Nucleus accumbens (tissue), 56 donors: ENCODE data around the gene TFCP2L1.
"Not testable (repeated sequence)": the region's sequence is repeated elsewhere in the genome, so short reads cannot be mapped to it uniquely, and the experiment has no call there.

Experiments used
- DNase-seq, 56 donors: peaks; one replicate each; lab custom pipeline; 2025; lab: John Stamatoyannopoulos, UW

The TFCP2L1 gene, protein sequence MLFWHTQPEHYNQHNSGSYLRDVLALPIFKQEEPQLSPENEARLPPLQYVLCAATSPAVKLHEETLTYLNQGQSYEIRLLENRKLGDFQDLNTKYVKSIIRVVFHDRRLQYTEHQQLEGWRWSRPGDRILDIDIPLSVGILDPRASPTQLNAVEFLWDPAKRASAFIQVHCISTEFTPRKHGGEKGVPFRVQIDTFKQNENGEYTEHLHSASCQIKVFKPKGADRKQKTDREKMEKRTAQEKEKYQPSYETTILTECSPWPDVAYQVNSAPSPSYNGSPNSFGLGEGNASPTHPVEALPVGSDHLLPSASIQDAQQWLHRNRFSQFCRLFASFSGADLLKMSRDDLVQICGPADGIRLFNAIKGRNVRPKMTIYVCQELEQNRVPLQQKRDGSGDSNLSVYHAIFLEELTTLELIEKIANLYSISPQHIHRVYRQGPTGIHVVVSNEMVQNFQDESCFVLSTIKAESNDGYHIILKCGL

DNA sequence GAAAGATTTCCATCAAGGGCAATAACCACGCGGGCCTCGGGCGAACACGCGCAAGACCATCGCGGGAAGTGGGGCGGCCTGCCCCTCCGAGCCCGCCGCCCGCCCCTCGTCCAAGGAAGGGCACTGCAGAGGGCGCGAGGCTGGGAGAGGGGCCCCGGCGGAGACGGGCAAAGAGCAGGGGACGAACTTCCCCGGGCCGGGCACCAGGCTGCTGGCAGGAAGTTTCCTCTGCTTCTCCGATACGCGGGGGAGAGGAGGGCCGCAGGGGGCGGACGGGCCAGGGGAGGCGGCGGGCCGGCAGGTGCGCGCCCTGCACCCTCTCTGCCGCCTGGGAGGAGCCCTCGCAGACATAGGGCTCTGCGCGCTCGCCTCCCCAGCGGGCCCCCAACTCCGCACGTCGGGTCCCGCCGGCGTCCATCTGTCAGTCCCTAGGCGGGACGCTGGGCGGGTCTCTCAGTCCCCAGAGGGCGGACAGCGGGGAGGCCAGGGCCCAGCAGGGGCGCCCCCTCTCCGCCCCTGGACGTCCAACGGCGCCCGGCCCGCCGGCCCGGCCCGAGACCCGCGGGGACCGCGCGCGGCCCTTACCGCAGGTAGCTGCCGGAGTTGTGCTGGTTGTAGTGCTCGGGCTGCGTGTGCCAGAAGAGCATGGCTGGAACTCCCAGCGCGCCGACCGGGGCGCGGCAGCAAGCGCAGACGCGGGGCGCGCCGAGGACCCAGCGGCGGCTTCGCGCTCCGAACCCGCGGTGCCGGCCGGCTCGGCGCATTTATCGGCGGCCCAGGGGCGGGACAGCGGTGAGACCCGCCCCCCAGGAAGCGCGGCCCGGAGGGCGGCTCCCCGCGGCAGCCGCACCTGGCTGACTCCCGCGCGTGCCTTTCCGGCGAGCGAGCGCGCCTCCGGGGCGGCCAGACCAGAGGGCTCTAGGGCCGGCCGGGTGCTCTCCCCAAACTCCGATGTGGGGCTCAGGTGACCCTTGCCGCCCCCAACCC lies at the start of gene TFCP2L1:
TSS of gene TFCP2L1 (minus strand) at position 740 of the 987 bp plus-strand sequence. CDS start at position 647, 93 bp downstream.
- no peak for DNase-seq

DNA sequence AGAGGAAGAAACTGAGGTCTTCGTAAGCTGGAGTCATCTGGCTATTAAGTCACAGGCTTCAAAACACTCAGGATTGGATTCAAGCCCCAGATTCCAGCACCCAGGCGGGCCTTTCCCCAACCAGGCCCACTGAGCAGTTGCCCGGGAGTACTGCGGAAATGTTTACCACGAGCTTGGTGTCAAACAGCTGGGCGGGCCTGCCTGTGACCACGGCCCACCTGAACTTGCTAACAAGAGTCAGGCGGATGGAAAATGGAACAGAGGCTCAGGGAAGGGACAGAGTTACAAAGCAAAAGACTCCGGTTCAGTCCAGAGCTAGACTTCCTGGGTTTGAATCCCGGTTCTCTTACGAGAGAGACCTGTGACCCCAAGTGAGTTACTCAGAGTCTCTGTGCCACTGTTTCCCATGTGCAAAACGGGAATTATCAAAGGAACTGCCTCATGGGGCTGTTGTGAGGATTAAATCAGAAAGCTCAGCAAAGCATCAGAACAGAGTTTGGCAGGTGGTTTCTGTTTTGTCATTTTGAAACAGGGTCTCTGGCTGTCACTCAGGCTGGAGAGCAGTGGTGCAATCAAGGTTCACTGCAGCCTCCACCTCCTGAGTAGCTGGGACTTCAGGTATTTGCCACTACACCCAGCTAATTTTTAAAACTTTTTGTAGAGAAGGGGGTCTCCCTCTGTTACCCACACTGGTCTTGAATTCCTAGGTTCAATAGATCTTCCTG lies 49.0 kb upstream of the TFCP2L1 start:
- DNase-seq: no peak

DNA sequence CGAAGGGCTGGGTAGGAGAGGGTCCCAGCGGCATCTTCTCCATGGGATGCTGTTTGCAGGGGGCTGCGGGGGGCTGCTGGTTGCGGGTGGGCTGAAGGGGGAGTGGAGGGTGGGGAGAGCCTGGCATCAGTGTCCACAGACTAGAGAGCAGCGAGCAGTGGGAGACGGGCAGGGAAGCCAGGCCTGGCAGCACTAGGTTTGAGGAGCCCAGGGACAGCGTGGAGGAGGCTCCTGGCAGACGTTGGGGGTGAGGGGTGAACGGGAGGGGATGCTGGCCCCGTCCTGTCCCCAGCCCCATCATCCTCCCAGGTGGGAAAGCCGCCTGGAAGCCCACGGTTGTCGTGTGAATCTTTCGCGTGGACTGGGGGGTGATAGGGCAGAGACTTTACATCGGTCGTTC lies 48.2 kb upstream of the TFCP2L1 start:
- no peak for DNase-seq

DNA sequence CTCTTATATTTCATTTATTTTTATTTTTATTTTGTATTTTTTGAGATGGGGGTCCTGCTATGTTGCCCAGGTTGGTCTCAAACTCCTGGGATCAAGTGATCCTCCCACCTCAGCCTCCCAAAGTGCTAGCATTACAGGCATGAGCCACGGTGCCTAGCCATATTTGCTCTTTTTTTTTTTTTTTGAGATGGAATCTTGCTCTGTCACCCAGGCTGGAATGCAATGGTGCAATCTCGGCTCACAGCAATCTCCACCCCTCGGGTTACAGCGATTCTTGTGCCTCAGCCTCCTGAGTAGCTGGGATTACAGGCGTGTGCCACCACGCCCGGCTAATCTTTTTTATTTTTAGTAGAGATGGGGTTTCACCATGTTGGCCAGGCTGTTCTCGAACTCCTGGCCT lies 46.3 kb upstream of the TFCP2L1 start:
- DNase-seq: not testable (repeated sequence)

DNA sequence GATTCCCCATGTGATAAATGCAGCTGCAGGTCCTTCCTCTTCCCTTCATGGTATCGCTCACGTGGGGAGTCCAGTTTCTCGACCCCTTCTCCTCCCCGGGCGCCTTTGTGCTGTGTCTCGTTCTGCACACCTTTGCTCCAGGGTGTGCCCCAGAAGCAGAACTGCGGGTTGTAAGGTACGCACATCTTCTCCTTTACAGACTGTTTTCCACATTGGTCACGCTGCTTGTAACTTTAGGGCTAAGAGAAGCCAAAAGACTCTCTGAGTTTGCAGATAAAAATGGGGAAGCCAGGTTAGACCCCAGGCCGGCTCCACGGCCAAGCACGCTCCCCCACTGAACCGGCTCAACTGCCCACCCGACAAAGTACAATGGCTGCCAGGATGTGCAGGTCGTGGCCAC lies 45.9 kb upstream of the TFCP2L1 start:
- no peak for DNase-seq

DNA sequence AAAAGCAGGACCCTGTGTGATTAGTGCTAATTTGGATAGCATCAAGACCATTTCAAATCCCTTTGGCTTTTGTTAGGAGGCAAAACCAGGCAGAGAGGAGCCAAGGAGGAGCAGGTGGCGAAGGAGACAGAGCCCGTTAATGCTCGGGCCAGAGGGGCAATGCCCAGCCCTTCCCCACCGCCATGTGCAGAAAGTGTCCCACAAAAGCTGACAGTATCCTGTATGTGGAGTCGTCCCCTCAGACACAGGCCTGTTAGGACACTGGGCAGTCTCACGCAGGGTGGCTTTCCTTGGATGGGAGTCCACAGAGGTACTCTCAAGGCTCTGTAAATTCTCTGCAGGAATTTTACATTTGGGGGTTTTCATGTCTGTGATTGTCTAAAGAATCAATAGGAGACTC lies 44.8 kb upstream of the TFCP2L1 start:
- DNase-seq: no peak

DNA sequence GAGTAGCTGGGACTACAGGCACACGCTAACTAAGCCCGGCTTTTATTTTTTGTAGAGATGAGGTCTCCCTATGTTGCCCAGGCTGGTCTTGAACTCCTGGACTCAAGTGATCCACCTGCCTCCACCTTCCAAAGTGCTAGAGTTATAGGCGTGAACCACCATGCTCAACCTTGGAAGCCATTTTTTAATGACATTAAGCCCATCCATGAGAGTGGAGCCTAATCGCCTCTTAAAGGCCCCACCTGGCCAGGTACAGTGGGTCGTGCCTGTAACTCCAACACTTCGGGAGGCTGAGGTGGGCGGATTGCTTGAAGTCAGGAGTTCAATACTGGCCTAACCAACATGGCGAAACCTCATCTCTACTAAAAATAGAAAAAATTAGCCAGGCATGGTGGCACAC lies 41.6 kb upstream of the TFCP2L1 start:
- no peak for DNase-seq

DNA sequence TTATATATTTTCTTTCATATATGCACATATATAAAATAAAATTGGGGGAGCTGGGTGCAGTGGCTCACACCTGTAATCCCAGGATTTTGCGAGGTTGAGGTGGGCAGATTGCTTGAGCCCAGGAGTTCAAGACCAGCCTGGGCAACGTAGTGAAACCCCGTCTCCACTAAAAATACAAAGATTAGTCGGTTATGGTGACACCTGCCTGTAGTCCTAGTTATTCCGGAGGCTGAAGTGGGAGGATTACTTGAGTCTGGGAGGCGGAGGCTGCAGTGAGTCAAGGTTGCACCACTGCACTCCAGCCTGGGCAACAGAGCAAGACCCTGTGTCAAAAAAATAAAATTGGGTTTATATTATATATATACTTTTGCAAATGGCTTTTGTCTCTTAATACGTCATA lies 39.6 kb upstream of the TFCP2L1 start:
- no peak for DNase-seq

DNA sequence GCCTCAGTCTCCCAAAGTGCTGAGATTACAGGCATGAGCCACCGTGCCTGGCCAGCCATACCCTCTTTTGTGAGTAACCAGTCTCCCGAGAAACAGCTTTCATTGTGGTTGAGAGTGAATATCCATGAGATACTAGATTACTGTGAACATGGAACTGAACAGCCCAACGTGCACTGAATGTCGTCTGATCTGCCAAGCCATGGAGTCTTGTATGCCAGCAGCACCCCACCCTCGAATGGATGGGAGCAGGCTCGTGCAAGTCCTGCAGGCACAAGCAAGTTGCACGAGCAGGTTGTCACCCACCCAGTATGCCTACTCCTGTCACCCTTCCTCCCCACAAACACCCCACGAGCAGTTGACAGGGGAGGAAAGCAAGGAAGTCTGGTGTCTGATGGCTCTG lies 36.5 kb upstream of the TFCP2L1 start:
- DNase-seq: no peak

DNA sequence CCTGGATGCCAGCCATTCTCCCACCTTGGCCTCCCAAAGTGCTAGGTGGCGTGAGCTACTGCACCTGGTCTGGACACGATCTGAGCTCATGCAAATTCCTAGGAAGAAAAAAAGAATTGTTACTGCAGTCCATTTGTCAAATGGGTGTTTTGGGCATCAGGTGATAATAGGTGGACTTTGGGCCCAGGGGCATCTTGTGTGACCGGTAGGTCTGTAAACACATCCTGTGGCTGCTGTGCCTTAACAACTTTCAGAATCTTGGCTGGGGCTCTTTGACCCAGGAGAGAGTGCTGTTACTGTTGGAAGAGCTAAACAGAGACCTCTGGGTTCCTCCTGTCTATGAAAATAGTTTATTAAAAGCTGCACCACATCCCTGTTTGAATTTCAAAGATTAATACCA lies 34.9 kb upstream of the TFCP2L1 start:
- no peak for DNase-seq

DNA sequence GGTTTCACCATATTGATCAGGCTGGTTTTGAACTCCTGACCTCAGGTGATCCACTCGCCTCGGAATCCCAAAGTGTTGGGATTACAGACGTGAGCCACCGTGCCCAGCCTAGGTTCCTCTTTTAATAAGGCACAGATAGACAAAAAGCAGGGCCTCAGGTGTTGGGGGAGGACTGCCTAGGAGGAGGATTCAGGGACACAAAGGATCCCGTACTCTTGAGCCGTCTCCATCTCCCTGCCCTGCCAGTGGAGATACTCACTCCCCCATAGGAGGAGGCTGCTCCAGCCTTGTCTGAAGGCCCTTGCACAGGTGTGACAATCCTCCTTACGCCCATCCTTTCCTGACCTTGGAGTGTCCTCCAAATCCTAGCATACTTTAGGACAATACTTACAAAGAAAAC lies 32.0 kb upstream of the TFCP2L1 start:
- no peak for DNase-seq

DNA sequence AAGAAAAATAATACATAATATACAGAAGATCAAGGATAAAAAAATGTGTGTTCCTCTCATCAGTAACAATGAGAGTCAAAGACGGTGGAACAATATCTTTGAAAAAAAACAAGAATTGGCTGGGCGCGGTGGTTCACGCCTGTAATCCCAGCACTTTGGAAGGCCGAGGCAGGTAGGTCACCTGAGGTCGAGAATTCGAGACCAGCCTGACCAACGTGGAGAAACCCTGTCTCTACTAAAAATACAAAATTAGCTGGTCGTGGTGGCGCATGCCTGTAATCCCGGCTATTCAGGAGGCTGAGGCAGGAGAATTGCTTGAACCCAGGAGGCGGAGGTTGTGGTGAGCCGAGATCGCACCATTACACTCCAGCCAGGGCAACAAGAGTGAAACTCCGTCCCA lies 28.7 kb upstream of the TFCP2L1 start:
- DNase-seq: not testable (repeated sequence)

DNA sequence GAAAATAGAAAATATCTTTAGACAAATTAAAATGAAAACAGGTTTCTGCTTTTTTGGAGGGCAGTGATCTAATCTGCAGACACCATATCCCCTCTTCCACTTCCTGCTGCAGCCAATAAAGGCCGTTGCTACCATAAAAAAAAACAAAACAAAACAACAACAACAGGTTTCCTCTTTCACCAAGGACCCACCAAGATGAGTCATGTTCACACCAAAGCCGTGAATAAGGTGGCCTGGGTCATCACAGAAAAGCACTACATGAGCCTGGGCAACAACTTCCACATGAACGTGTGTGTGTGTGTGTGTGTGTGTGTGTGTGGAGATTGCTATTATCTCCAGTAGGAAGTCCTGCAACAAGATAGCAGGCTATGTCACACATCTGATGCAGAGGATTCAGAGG lies 24.8 kb upstream of the TFCP2L1 start:
- DNase-seq: no peak

DNA sequence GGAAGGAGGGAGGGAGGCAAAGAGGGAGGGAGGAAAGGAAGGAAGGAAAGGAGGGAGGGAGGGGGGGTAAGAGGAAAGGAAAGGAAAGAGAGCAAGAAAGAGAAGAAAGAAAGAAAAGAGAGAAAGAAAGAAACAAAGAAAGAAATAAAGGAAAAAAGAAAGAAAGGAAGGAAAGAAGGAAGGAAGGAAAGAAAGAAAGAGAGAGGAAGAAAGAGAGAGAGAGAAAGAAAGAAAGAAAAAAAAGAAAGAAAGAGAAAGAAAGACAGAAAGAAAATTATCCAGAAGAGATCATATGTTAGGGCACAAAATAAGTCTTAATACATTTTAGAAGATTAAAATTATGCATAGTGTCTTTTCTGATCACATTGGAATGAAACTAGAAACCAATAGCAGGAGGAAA lies 24.3 kb upstream of the TFCP2L1 start:
- no peak for DNase-seq

DNA sequence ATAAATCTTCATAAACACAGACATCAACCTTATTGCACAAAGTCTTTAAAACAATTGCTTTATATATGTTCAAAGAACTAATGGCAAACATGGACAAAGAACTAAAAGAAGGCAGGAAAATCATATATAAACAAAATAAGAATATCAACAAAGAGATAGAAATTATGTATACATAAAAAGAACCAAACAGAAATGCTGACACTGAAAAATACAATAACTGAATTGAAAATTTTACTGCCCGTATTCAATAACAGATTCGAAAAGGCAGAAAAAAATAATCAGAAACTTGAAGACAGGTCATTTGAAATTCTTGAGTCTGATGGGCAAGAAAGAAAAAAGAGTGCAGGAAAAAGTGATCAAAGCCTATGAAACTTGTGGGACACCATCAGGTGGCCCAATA lies 22.0 kb upstream of the TFCP2L1 start:
- DNase-seq: no peak

DNA sequence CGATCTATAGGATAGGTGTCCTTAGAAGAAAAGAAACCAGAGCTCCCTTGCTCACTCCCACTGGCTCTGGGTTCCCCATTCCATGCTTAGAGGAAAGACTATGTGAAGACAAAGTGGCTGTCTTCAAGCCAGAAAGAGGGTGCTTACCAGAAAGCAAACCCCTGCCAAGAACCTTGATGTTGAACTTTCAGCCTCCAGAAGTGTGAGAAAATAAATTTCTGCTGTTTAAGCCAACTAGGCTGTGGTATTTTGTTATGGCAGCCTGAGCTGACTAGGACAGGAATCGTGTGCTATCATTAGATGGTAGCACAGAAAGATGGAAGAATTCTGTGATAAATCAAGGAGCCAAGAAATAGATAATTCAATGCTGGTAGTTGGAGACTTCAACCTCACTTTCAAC lies 19.9 kb upstream of the TFCP2L1 start:
- no peak for DNase-seq

DNA sequence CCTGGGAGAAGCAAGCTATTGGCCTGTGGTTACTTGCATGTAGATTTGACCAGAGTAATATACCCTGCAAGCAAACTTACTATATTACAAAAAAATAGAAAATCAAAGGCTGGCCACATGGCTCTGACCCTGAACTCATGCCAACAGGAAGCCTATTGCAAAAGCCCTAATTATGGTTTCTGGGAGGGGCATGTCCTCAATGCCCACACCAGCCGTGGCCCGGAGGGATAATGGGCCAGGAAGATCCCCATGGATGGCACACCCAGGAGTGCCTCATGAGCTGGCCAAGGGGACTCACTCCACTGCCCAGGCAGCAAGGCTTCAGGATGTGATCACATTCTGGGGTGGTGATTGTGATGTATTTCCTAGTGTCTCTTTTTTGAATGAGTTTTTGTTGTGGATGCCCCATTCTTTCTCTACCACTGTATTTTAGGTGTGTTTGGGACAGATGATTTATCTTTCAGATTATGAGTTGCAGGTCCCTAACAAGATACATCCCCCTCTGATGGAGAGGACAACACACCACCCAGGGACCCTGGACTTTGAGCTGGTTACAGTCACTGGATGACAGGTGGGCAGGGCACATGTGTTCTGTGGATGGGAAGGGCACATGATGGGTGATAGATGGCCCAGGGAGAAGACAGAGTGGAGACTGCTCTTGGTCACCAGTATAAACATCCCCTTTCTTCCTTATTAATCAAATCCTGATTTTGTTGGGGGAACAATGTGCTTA lies 18.7 kb upstream of the TFCP2L1 start:
- DNase-seq: no peak

DNA sequence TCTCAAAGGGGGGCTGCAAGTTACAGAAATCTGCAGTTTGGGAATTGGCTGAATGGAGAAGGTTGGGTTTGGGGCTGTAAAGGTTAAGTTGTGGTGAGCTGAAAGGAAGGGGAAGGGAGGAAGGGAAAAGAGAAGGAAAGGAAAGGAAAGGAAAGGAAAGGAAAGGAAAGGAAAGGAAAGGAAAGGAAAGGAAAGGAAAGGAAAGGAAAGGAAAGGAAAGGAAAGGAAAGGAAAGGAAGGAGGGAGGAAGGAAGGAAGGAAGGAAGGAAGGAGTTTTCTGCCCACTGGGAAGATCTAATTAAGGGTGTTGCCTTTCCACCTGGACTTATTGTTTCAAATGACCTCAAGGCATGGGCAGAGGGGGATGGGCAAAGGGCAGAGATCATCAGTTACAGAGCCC lies 16.2 kb upstream of the TFCP2L1 start:
- not testable (repeated sequence) for DNase-seq

DNA sequence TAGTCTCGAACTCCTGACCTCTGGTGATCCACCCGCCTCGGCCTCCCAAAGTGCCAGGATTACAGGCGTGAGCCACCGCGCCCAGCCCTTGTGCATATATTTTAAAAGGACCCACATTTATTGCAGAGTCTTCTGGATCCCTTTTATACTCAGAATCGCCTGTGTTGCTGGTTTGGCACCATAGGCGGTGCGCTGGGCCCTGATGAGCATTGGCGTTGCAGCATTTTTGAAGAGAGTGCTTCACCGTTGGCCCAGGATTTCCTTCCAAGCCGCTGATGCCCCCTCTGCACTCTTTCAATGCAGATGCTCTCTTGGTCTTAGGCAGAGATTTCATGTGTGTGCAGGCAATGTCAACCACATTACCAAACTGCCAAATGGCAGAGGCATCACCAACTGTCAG lies 13.5 kb upstream of the TFCP2L1 start:
- no peak for DNase-seq

DNA sequence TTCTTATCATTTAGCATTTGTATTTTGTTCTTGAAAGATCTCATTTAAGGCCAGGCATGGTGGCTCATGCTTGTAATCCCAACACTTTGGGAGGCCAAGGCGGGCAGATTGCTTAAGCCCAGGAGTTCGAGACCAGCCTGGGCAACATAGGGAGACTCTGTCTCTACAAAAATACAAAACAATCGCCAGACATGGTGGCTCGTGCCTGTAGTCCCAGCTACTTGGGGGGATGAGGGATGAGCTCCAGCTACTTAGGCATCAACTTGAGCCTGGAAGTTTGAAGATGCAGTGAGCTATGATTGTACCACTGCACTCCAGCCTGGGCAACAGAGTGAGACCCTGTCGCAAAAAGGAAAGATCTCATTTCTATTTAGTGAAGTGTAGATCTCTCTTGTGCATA lies 12.9 kb upstream of the TFCP2L1 start:
- not testable (repeated sequence) for DNase-seq
